Brain microvascular endothelial cell (primary cell): ENCODE measurements around the gene RANBP1.

ENCODE experiments used
- DNase-seq: peaks from one replicate; pipeline ENCODE4 v3.0.0-alpha.2; 2020
- H3K27ac ChIP-seq: fragments of 250-450 bp; sonication (Bioruptor Pico); 2 replicates; pipeline ENCODE4 v1.5.1; 2020; ENCODE audit warnings: mild to moderate bottlenecking, moderate library complexity
- H3K27me3 ChIP-seq: fragments of 250-450 bp; sonication (Bioruptor Pico); replicated peaks from 2 replicates; pipeline ENCODE4 v1.5.1; 2020; ENCODE audit warnings: mild to moderate bottlenecking
- H3K36me3 ChIP-seq: fragments of 250-450 bp; sonication (Bioruptor Pico); replicated peaks from 2 replicates; pipeline ENCODE4 v1.5.1; 2020; ENCODE audit warnings: mild to moderate bottlenecking
- H3K4me3 ChIP-seq: 2 replicates; pipeline ENCODE4 v1.5.1; 2011; ENCODE audit warnings: low read depth, mild to moderate bottlenecking, control low read depth, low read length, moderate library complexity
- in situ Hi-C: cut with HindIII; loops from 2 replicates; pipeline ENCODE4 v1.10.0; 2017; ENCODE audit warnings: low sequenced_read_pairs, low pct_ligation_motif_present
- TF ChIP-seq, protein P1 (sequence below): IDR thresholded peaks from 2 replicates; pipeline ENCODE4 v1.5.1; 2011; ENCODE audit warnings: low read depth, mild to moderate bottlenecking, moderate library complexity, low read length, control low read depth, inconsistent platforms; ENCODE audit errors: missing control alignments

RANBP1 gene

DNA sequence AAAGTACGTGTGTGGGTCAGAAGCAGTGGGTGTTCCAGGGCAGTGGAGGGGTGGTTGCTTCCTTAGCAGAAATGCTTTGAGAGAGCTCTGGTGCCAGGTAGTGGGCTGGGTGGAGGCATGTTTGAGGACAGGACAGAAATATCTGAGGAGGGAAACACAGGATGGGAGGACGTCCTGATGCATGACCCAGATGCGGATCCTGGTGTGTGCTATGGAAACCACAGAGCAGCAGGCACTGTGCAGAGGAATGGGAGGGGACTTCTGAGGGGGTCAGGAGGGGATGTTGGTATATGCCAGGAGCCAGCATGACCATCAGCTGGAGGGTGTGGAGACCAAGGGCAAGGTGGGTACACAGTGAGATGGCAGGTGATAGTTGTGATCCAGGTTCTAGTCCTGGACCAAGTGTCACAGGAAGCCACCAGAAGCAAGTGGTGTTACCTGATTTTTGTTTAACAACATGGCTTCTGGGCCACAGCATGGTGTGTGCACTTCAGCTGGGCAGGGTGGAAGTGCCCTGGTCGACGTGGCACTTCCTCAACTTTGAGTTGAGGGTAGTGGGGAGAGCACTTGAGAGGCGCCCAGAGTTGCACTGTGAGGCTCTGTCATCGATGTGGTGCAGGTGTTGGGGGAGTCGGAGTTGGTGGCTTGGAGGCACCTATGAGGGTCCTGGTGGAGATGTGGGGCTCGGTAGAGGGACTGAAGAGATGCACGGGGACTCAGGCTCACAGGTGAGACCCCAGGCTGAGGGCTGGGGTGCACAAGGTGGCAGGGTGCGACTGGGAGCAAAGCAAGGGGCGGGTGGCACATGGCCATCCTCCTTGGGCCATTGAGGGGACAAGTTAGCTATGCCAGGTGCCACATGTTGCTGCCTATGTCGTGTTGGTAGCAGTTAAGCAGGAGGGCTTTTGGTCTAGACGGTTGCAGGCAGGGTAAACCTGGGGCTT lies 28.3 kb upstream of the RANBP1 start:
- TF ChIP-seq, protein P1, sequence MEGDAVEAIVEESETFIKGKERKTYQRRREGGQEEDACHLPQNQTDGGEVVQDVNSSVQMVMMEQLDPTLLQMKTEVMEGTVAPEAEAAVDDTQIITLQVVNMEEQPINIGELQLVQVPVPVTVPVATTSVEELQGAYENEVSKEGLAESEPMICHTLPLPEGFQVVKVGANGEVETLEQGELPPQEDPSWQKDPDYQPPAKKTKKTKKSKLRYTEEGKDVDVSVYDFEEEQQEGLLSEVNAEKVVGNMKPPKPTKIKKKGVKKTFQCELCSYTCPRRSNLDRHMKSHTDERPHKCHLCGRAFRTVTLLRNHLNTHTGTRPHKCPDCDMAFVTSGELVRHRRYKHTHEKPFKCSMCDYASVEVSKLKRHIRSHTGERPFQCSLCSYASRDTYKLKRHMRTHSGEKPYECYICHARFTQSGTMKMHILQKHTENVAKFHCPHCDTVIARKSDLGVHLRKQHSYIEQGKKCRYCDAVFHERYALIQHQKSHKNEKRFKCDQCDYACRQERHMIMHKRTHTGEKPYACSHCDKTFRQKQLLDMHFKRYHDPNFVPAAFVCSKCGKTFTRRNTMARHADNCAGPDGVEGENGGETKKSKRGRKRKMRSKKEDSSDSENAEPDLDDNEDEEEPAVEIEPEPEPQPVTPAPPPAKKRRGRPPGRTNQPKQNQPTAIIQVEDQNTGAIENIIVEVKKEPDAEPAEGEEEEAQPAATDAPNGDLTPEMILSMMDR: no peak
- no peak overlapping the region for H3K4me3 ChIP-seq
- H3K27me3 ChIP-seq: no peaks in the 10 kb centered on the region
- in situ Hi-C loops: no loop called here
- no peak overlapping the region for H3K27ac ChIP-seq
- DNase-seq: no peak
- peaks cover 73% of the 10 kb centered on the region for H3K36me3 ChIP-seq

DNA sequence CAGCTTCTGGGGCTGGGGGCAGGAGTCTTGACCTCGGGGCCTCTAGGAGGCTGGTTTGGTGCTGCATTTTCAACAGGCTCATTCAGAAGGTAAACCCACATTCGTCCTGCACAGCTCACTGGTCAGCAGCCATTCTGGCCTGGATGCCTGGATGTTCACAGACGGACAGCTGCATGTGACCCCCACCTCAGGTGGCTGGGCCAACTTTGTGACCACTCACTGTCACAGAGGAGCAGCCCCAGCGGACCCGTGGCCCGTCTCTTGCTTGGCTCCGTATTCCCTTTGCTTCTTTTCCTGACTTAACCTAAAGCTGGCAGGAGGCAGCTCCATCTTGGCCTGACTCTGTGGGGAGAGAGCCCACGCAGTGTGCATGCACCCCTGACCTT lies 27.6 kb upstream of the RANBP1 start:
- Histone ChIP-seq H3K36me3 (peaks cover 74% of the 10 kb centered on the region), H3K27me3 (no peaks in the 10 kb centered on the region), H3K4me3 (no peak overlapping the region), H3K27ac (no peak overlapping the region)
- TF ChIP-seq, protein P1: no peak
- in situ Hi-C loops: no loop called here
- no peak for DNase-seq

DNA sequence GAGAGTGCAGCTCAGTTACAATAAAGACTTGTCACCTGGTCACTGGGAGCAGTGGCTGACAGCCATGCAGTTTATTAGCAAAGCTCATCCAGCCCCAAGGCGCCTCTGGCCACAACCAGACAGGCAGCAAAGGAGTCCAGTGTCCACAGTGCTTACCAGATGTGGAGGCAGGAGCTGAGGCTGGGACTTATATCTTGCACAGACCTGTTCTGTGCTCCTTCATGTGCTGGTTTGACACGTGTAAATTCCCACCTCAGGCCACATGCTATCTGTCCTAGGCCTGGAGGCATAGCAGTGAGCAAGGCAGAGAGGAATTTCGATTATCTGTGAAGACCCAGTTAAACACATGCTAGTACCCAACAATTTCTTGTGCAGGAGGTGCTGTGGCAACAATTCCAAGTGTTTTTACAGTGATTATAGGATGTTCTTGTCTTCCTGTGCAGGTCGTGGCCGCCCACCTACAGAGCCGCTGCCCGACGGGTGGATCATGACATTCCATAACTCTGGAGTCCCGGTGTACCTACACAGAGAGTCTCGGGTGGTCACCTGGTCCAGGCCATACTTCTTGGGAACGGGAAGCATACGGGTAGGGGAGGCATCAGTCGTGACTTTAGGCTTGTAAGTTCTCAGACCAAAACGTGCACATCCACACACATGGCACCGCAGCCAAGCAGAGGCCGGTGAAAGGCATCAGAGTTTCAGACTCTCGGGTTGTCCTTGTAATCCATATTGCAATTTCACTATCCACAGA lies 26.5 kb upstream of the RANBP1 start:
- Histone ChIP-seq H3K27ac (no peak overlapping the region), H3K36me3 (peaks cover 86% of the 10 kb centered on the region), H3K27me3 (no peaks in the 10 kb centered on the region), H3K4me3 (no peak overlapping the region)
- in situ Hi-C loops: no loop called here
- no peak for DNase-seq
- TF ChIP-seq, protein P1: no peak

DNA sequence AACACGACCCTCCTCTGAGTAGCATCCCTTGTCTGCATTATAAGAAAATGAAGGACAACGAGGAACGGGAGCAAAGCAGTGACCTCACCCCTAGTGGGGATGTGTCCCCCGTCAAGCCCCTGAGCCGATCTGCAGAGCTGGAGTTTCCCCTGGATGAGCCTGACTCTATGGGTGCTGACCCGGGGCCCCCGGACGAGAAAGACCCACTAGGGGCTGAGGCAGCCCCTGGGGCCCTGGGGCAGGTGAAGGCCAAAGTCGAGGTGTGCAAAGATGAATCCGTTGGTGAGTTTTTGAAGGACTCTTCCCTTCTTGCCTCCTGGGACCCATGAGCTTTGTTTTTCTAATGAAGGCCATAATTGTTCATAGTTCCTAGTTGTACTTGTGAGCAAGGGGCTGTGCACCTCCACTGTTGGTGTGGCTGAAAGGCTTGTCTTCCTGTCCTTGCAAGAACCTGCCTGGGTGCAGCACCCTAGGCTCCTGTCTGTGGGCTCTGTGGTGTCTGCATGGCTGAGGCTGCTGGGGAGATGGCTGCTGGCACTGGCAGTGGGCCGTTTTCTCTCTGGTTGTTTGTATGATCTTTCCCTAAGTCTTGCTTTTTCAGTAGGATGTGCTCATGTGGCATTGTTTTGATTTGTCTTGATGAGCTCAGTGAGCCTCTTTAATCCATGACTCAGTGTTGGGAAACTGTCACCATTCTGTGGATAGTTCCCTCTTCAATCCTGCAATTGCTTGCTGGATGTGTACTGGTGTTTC lies 25.8 kb upstream of the RANBP1 start:
- TF ChIP-seq, protein P1: no peak
- Histone ChIP-seq H3K27ac (peak overlapping the region; percentile 15), H3K27me3 (no peaks in the 10 kb centered on the region), H3K36me3 (peaks cover 91% of the 10 kb centered on the region), H3K4me3 (no peak overlapping the region)
- in situ Hi-C loops: no loop called here
- DNase-seq: peak; percentile 26

DNA sequence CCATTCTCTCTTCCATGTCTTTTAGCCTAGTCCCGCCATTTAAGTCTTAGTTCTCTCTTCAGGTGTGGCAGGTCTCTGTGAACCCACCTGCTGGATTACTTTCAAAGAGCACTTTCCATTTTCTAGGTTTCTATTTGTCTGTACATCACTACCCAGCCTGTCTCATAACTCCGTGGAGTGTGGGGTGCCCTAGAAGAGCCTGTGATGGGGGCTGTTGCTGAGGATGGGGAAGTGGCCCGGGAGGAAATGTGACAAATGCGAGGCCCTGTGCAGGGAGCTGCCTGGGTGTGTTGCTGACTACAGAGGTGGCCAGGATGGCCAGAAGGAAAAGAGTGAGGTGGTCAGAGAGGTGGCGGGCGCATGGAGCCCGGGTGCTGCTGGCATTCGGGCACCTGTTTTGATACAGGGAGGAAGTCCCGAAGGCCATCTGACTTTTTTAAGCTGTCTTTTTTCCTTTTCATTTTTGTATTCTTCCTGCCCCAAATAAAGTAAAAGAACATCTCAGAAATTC lies 25.1 kb upstream of the RANBP1 start:
- Histone ChIP-seq H3K4me3 (no peak overlapping the region), H3K27ac (peak overlapping the region; percentile 15), H3K27me3 (no peaks in the 10 kb centered on the region), H3K36me3 (peaks cover 97% of the 10 kb centered on the region)
- TF ChIP-seq, protein P1: no peak
- no peak for DNase-seq
- in situ Hi-C loops: no loop called here
